Activated CD4-positive, alpha-beta T cell treated with anti-CD3 and anti-CD28 coated beads for 4 hours (primary cell): ENCODE data around the gene LIMA1.

Source experiments
- DNase-seq, 2 donors: peaks; one replicate each; pipeline ENCODE4 v3.0.0-alpha.2; 2020

Gene LIMA1

GRCh38 chr12:50214018-50214417 is 69.3 kb downstream of the LIMA1 start:
- DNase-seq, result no peak

DNA sequence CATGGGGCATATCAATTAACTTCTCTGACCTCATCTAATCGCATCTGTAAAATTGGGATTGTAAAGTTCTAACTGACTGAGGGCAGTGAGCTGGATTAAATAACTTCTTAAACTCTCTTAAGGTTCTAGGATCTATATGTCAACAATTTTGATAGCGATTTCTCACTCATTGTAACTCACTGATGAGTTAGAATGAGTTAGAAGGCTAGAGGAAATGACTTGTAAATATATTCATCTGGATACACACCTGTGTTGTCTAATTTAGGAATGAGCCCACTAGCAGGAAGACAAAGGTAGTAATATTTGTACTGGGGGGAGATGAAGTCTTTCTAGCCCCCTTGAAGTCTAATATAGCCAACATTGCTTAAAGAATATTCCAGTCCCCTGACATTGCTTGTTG is 69.9 kb downstream of the LIMA1 start:
- DNase-seq, result no peak

DNA sequence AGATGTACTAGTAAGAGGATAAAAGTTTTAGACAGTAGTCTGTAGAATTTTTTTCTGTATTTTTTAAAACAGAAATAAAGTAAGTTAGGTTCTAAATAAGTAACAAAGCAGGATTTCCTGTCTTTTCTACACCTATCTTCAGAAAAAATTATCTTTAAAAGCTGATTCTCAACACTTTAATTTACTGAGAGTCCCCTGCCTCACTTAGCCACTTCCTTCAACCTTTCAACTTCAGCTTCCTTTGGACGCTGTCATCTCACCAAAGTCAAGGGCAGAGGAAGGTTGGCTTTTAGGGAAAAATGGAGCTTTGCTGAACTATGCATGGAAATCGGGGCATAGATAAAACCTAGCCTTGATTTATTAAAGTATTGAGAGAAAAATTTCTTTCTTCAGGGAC is 71.3 kb downstream of the LIMA1 start:
- DNase-seq, result no peak

GRCh38 chr12:50211392-50212070 is 71.8 kb downstream of the LIMA1 start:
- DNase-seq, result no peak

GRCh38 chr12:50207424-50207823 is 75.9 kb downstream of the LIMA1 start:
- no peak for DNase-seq

DNA sequence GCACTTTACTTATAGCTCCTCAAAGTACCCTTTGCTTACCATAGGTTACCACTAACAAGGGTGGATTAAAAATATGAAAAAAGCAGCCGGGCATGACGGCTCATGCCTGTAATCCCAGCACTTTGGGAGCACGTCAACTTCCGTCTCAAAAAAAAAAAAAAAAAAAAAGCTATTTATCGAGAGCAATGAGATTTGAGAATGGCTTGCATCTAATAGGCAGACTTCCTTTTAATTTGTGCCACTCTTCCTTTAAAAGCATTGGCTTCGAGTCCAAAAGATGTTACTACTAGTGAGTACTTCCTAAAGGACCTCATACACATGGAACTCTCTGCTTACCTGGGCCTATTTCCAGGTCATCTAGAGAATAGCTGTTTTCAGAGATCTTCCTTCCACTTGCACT is 77.7 kb downstream of the LIMA1 start:
- DNase-seq, result no peak

DNA sequence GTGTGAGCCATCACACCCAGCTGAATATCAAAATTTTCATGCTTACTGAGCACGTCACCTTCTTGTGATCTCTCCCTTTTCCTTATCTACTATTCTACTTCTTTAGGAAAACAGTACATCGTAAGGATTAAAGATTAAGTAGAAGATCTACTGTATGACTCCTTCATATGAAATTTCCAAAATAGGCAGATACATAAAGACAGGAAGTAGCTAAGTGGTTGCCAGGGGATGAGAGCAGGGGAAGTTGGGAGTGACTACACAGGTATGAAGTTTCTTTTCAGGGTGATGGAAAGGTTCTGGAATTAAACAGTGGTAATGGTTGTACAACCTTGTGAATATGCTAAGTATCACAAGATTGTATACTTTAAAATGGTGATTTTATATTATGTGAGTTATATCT is 79.6 kb downstream of the LIMA1 start:
- no peak for DNase-seq

DNA sequence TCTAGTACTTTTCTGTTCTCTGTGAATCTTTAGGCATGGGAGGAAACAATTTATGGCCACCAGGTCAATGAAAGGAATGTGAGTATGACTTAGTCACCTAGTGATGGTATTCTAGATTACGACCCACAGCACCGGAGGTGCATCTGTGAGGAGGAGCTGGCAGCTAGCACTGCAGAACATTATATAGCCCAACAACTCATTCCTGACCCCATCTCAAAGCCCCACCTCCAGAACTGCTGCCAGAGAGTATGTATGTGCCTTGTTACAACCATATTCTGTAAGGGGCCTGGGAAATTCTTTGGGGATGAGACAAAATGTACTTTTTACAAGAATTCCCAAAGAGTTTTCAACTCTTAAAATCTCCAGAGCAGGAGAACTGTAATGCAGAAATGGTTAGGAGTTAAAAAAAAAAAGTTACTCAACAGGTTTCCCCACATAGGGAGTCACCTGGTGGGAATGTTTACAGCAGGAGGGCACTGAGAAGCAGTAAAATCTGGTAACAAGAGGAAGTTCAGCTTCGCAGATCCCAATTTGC is 81.3 kb downstream of the LIMA1 start:
- no peak for DNase-seq

- no peak for DNase-seq
Observed at GRCh38 chr12:50200552-50201273, 82.6 kb downstream of the LIMA1 start.

GRCh38 chr12:50198829-50199228 is 84.5 kb downstream of the LIMA1 start:
- DNase-seq, result no peak

DNA sequence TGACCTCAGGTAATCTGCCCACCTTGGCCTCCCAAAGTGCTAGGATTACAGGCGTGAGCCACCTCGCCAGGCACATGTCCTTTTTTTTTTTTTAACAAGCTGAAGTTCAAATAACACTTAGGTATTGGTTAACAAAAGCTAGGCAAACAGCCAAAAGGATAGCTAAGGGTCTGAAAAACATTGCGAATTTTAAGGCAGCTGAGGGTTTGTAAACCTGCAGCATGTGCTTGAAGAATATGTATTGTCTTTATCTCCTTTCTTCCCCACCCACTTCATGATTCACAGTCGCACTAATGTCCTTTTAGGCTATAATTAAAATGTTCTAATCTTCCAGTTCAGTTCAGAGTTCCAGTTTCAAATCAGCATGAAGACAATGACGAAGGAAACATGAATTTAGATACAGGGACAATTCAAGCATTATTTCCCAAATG is 86.0 kb downstream of the LIMA1 start:
- DNase-seq, result no peak

- no peak for DNase-seq
Observed at GRCh38 chr12:50196537-50196936, 86.8 kb downstream of the LIMA1 start.

DNA sequence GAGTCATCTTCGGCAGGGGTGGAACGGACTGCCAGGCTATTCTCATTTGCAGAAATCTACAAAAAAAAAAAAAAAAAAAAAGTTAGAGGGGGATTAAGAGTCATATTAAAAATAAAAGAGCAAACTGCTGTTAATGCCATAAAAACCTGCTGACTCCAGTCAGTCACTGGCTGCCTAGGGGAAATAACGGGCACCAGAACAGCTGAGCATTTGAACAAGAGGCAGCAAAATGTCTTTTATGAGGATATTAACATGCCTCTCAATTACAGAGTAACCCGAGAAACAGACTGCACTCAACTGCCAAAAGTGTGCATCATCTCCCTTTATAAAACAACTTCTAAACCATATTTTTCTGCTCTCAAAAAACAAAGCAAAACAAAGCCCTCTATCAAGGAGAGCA is 87.5 kb downstream of the LIMA1 start:
- no peak for DNase-seq

DNA sequence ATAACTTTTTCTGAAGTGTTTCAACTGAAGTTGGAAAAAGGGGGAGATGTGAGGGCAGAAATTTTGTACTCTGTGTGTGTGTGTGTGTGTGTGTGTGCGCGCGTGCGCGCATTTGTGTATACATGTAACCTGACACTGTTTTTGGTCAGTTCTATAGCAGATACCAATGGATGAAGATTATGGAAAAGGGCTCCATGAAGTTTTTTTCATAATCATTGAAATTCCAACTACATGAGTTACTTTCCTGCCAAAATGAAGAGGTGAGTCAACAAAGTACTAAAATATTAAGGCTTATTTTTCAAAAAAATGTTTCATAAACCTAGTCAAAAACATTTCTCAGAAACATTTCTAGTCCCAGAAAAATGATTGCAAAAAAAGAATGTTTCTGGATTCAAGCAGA is 90.4 kb downstream of the LIMA1 start:
- DNase-seq, result no peak

GRCh38 chr12:50192236-50192635 is 91.1 kb downstream of the LIMA1 start:
- no peak for DNase-seq

DNA sequence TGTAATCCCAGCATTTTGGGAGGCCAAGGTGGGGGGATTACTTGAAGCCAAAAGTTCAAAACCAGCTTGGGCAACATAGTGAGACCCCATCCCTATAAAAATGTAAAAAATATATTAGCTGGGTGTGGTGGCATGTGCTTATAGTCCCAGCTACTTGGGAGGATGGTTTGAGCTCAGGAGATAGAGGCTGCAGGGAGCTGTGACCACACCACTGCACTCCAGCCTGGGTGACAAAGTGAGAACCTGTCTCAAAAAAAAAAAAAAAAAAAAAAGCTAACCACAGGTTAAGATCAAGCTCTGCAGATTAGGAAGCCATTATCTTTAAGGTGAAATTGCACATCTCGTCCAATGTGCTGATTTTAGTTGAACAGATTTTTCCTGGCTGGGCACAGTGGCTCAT is 92.5 kb downstream of the LIMA1 start:
- DNase-seq, result no peak

- DNase-seq, result peak; percentile 29 to 30
Observed at GRCh38 chr12:50188875-50189575, 94.3 kb downstream of the LIMA1 start.

GRCh38 chr12:50188241-50188781 is 95.0 kb downstream of the LIMA1 start:
- no peak for DNase-seq

DNA sequence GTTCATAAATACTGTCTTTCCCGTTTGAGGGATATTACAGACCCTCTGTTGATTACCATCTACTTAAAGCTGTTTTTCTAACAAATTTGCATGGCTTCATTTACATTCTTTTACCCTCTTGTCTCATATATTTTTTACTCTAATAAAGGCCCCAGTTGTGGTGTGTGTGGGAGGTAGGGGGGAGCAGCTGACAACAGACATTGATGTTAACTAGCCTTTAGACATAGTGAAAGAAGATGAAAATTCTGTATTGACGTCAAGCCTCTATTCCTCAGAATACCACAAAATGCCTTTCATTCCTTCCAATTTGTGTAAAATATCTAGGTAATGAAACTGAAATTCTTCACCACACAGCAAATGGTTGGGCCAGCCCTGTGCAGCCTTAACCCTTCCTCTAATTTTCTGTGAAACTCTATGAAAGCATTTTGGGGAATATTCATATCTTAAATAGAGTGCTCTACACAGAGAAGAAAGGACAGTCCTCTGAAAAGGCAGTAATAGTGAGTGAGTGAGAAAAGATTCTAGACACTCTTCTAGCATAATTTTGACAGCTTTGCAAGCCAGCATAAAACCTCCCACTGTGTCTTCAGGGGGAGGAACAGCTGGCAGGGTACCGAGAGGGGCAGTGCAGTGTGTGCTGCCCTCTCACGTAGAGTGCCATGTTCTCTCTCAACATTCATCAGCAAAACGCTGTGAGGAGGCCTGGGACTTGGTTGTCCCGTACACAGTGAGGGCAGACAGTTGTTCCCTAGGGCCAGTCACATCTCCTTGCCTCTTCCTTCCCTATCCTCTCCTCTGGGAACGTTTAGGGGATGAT is 96.0 kb downstream of the LIMA1 start:
- DNase-seq, result no peak

- no peak for DNase-seq
Observed at GRCh38 chr12:50186681-50187080, 96.6 kb downstream of the LIMA1 start.

GRCh38 chr12:50185970-50186663 is 97.2 kb downstream of the LIMA1 start:
- no peak for DNase-seq

DNA sequence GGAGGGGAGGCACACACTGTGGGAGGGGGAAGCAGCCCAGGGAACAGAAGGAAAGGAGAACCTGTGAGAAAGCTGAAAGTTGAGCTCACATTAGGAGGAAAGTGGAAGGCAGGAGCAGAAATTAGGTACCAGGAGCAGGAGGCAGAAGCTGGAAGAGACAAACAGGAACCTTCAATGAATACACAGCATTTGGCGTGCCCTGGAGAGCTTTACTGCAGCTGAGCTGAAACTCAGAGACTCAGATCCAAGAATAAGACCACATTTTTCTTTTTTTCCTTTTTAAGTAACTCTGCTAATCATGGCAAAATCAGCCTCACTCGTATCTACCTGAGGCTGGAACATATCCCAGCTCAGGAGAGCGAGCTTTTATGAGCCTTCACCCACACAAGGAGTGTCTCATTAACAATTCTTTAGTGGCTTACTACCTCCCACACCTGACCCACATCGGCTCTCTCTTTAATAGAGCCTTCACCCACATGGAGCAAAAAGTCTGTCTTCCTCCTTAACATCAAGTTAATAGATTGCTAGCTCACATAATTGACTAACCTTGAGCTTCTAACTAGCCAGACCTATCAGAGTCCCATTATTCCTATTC is 97.9 kb downstream of the LIMA1 start:
- DNase-seq, result no peak
